WI38 (cell line): ENCODE results near the gene SCO2.

ENCODE experiments used
- H3K4me3 ChIP-seq: 2 replicates; pipeline ENCODE4 v1.5.1; 2011; ENCODE audit warnings: low read depth, mild to moderate bottlenecking, control low read depth, low read length
- TF ChIP-seq, protein P1 (sequence below): IDR thresholded peaks from 2 replicates; pipeline ENCODE4 v1.5.1; 2012; ENCODE audit warnings: low read depth, mild to moderate bottlenecking, control low read depth, low read length

Gene SCO2

DNA sequence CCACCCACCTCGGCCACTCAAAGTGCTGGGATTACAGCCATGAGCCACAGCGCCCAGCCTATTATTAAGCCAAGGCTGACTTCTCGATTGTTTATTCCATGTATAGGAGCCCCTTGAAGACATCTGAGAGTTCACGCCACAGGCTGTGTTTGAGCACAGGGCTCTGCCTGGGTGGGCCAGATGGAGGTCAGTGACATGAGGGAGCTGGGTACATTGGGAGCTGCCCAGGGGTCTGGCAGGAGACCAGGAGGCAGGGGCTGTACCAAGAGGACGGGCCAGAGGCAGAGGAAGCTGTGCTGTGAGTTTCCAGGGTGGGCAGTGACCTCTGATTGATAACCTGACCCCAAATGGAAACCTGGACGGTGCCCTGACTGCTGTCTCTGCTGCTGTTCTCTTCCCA, 23.3 kb downstream of the SCO2 start:
- TF ChIP-seq, protein P1, sequence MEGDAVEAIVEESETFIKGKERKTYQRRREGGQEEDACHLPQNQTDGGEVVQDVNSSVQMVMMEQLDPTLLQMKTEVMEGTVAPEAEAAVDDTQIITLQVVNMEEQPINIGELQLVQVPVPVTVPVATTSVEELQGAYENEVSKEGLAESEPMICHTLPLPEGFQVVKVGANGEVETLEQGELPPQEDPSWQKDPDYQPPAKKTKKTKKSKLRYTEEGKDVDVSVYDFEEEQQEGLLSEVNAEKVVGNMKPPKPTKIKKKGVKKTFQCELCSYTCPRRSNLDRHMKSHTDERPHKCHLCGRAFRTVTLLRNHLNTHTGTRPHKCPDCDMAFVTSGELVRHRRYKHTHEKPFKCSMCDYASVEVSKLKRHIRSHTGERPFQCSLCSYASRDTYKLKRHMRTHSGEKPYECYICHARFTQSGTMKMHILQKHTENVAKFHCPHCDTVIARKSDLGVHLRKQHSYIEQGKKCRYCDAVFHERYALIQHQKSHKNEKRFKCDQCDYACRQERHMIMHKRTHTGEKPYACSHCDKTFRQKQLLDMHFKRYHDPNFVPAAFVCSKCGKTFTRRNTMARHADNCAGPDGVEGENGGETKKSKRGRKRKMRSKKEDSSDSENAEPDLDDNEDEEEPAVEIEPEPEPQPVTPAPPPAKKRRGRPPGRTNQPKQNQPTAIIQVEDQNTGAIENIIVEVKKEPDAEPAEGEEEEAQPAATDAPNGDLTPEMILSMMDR: no peak
- no peak overlapping the region for H3K4me3 ChIP-seq

DNA sequence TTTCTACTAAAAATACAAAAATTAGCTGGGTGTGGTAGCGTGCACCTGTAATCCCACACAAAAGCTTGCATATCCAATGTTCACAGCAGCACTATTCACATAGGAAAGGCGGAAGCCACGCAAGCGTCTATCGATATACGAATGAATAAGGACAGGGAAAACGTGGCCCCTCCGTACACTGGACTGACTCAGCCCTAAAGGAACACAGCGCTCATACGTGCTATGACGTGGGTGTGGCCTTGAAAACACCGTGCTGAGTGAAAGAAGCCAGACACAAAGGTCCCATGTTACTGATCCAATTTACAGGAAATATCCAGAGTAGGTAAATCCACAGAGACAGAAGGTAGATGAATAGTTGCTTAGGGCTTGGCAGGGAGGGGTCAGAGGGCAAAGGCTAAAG, 24.9 kb downstream of the SCO2 start:
- H3K4me3 ChIP-seq: no peak overlapping the region
- TF ChIP-seq, protein P1: no peak

DNA sequence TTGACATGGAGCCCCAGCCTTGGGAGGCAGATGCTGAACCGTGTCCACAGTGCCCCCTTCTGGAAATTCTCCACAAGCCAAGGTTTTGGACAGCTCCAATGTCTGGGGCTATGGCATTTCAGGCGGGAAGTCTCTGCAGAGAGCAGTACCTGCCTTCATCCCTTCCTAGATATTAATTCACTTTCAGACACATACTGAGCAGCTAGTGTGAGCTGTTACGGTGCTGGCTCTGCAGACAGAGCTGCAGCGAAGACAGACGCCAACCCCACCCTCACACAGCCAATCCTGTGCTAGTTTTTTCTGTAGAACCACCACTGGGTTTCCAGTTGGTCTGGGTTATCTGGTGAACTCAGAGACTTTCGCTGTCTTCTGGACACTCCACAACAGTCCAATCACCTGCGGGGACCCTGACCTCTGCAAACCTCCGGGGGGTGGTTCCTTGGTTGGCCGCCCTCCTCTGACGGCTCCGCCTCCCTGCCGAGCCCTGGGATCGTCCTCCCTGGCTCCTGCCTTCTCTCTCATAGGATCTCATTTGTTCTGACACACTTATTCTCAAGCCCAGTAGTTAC, 27.0 kb downstream of the SCO2 start:
- H3K4me3 ChIP-seq: no peak overlapping the region

DNA sequence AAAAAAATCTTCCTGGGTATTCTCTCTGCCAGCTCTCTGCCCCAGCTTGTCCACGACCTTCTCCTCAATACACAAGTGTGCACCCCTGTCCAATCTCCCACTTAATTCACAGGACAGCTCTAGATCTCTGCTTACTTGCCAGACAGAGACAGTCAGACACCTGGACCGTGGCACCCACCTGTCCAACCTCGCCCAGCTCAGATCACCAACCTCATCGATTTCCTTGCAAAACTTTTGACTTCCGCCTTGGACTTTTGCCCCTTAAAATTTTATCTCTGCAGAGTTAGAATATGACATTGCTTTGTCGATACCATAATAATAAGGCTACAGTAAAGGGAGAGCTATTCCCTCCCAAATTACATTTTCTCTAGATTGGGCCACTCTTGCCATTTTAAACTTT, 28.3 kb downstream of the SCO2 start:
- H3K4me3 ChIP-seq: no peak overlapping the region
- TF ChIP-seq, protein P1: no peak

More for the DNA sequence above, 27.0 kb downstream of the SCO2 start:
- TF ChIP-seq, protein P1: peak; percentile 62

DNA sequence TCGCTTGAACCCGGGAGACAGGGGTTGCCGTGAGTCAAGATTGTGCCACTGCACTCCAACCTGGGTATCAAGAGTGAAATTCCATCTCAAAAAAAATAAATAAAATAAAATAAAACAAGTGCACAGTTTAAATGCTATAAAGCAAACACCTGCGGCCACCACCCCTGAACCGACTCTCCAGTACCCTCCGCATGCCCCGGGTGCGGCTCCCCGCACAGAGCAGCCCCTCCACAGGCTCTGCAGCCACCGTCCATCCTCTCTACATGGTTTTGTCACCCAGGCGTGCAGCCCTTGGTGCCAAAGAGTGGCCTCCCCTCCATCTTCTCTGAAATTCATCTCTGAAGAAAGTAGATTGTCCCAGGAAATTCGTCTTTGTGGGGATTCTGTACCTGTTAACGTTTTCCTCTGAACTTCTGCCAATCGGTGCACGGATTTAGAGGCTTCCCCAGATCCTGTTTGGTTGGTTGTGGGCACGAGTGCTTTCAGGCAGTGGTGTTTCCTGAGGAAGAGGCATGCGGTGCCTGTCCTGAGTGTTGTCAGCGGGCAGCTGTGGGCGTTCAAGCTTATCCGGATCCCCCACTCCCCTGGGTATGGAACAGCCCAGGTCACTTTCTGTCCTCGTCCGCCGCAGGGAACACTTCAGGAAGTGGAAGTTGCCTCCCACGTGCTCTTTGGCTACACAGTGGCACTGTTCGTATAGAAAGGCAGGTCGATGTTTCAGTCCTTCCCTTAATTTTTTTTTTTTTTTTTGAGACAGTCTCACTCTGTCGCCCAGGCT, 34.7 kb downstream of the SCO2 start:
- no peak overlapping the region for H3K4me3 ChIP-seq
- TF ChIP-seq, protein P1: no peak

DNA sequence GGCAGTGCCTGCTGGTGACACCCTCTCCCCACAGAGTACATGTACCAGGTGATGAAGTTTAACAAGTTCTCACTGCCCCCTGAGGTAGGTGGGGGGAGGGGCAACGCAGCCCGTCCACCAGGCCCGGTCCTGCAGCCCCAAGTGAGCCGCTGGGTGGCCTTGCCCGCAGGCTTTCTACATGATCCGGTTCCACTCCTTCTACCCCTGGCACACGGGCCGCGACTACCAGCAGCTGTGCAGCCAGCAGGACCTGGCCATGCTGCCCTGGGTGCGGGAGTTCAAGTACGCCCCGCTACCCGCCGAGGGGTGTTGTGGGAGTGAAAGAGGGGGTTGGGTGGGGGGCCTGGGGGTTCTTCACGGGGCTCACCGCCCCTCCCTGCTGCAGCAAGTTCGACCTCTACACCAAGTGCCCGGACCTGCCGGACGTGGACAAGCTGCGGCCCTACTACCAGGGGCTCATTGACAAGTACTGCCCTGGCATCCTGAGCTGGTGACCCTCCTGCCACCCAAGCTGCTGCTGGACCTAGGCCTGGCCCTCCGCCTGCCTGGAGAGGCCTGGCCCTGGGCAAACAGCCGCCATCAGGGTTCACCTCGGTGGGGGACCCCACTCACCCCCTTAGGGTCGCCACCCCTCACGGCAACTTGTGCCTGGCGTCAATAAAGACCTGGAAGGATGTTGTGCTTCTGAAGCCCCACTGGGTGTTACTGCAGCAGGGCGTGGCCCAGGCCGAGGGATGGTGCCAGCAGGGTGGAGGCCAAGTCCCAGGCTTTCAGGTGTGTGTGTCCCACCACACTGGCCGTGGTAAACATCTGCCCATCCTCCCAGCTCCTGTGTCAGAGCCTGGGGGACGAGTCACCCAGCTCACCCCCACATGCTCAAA, 35.8 kb downstream of the SCO2 start:
- TF ChIP-seq, protein P1: no peak
- no peak overlapping the region for H3K4me3 ChIP-seq
